Hematopoietic multipotent progenitor cell treated with erythropoietin and hydrocortisone succinate and interleukin-3 and kit ligand, for 4 days (in vitro differentiated cells): ENCODE data around the gene TOR1AIP2.
"Not testable (repeated sequence)": the region's sequence is repeated elsewhere in the genome, so short reads cannot be mapped to it uniquely, and the experiment has no call there.

Experiments
- DNase-seq: peaks from one replicate; pipeline ENCODE4 v3.0.0-alpha.2; 2015

TOR1AIP2 gene

GRCh38 chr1:179805291-179806195, 72.1 kb downstream of the TOR1AIP2 start:
- no peak for DNase-seq

DNA sequence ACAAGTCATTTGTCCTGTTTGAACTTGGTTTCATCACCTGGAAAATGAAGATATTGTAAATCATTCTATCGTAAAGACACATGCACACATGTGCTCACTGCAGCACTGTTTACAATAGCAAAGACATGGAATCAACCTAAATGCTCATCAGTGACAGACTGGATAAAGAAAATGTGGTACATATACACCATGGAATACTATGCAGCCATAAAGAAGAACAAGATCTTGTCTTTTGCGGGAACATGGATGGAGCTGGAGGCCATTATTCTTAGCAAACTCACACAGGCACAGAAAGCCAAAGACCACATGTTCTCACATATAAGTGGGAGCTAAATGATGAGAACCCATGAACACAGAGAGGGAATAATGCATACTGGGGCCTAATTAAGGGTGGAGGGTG, 73.2 kb downstream of the TOR1AIP2 start:
- not testable (repeated sequence) for DNase-seq

DNA sequence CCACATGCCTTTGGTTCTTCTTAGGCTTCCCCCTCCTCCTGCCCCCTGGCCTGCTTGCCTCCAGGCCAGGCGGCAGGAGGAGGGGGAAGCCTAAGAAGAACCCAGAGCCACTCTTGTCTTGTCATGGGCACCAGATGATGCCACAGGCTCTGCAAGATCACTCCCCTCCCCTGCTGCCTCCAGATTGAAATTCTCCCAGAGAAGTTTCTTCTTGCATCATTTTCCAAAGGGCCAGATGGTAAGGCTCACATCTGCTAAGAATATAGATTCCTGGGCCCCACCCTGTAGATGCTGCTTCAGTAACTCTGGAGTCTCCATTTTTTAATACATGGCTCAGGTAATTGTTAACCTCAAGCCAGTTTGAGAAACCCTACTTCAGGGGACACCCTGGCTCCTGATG, 73.7 kb downstream of the TOR1AIP2 start:
- DNase-seq: no peak

GRCh38 chr1:179803104-179803503, 74.5 kb downstream of the TOR1AIP2 start:
- DNase-seq: no peak

DNA sequence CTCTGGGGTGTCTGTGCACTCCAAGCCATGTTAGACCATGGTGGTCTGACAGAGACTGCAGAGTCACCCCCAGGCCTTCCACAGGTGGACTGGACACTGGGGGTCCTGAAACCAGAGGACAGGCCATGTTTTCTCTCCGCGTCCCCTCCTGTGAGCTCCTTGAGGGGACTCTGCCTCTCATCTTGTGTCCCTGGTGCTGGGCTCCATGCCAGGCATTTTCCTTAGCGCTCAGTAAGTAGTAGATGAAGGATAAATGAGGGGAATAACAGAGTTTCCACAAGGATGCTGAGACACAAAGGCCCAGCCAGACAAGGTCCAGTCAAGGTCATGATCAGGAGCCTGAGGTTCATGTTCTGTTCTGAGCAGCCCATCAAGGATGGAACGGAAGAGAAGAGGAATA, 77.1 kb downstream of the TOR1AIP2 start:
- no peak for DNase-seq

GRCh38 chr1:179798864-179799516, 78.6 kb downstream of the TOR1AIP2 start:
- DNase-seq: no peak

- no peak for DNase-seq
Measured at GRCh38 chr1:179798213-179798863, 79.3 kb downstream of the TOR1AIP2 start.

GRCh38 chr1:179794669-179795068, 82.9 kb downstream of the TOR1AIP2 start:
- DNase-seq: no peak

DNA sequence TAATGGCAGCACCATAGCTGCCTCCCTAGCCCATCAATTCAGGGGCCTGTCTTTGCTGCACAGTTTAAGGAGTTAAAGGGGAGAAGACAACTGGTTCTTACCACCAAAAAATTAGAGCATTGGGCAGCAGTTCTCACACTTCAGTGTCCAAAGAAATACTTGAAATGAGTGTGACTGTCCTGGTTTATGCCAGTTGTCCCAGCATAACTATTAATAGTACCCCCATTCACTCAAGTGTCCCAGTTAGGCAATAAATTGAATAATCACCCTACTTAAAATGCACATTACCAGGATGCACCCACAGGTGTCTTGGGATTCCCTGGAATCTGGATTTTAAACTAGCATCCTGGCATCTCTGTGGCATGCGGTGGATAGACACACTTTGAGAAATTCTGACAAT, 83.5 kb downstream of the TOR1AIP2 start:
- no peak for DNase-seq

DNA sequence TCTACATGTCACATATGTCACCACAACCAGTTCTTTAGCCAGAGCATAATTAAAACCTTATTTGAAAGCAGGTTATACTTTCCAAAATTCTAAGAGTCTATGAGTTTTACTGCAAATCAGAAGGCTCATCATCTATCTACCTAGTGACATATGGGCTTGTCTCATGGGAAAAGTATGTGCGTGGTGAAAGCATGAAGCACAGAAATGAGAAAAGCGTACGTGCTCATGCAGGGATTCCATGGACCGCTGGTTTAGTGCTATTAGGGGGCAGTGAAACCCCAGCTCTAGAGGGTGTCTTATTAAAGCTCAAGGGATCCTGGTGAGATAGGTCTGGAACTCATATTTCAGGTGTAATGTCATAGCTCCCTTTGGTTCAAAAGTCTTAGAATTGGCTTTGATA, 84.3 kb downstream of the TOR1AIP2 start:
- no peak for DNase-seq
